GM18502 (cell line): ENCODE results near the gene PRKRIP1.

Experiments
- ATAC-seq: cut with Tn5 transposase; IDR thresholded peaks from one replicate; pipeline ENCODE4 v1.9.1; 2021; ENCODE audit warnings: mild to moderate bottlenecking; ENCODE audit not compliant: unreplicated experiment, poor library complexity

PRKRIP1 gene

DNA sequence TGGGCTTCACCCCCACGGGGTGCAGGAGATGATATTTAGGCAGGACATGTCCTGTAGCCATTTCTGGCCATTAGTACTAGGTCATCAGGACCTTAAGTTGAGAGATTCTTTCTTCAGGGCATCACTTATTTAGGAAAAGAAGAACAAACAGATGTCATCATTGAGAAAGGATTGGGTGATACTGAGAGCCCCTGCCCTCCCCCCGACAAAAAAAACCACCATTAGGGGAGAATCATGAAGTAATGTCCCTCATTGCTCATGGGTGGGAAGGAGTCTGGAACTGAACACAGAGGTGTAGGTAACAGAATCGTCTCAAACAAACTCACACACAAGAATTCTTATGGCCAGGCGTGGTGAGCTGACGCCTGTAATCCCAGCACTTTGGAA is 30.8 kb downstream of the PRKRIP1 start:
- ATAC-seq: no peak

DNA sequence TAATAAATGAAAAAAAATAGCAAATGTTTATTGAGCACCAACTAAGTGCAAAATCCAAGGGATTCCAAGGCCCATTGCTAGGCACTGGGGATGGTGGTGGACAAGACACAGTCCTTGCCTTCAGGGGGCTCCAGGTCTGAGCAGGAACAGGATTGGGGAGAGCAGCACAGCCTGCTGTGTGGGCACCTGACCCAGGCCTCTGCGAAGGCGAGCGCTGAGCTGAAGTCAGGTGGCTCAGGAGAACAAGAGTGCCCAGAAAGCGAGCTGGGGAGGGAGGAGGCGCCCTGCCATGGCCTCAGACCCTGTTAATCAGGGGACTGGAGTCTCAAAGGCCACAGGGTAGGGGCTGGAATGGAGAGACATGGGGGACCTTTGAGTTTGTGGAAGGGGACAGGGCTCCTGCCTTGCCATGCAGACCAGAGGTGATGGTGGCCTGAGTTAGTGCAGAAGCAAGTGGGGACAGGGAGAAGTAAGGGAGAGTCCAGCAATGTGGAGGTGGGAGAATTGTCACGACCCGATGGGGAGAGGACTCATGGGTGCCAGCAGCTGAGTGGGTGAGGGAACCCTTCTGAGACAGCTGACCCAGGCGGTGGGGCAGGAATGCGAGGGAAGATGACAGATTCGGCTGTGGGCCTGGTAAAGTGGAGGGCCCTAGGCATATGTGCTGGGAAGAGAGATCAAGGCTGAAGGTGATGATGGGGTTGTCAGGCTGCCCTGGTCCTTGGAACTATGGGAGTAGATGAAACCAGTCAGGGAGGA is 33.2 kb downstream of the PRKRIP1 start:
- no peak for ATAC-seq

DNA sequence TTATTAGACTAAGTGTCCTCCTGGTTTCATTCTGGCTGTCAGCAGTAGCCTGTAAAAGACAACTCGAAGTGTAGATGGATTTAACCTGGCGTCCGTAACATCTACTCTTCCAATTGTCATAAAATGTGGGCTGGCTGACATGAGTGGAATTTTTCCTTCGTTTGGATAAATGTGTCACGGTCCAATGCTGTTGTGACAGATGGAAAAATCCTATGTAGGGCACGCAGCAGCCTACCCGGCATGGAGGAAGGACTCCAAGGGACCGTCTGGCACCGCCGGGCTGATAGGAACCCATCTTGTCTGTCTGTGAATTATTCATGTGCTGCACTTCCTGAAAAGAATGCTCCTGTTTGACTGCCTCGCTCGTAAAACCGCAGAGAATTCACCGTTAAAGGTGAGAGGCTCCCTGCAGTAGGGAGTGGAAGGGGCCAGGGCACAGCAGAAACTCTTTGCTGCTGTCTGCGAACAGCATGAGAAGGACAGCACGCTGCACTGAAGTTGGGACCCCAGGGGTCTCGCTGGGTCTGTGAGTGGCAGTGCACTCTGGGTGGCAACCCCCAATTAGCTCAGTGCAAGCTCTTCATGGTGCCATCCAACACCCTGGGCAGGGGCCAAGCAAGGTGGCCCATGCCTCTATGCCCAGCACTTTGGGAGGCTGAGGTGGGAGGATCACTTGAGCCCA is 35.6 kb downstream of the PRKRIP1 start:
- peak; percentile 38 for ATAC-seq

DNA sequence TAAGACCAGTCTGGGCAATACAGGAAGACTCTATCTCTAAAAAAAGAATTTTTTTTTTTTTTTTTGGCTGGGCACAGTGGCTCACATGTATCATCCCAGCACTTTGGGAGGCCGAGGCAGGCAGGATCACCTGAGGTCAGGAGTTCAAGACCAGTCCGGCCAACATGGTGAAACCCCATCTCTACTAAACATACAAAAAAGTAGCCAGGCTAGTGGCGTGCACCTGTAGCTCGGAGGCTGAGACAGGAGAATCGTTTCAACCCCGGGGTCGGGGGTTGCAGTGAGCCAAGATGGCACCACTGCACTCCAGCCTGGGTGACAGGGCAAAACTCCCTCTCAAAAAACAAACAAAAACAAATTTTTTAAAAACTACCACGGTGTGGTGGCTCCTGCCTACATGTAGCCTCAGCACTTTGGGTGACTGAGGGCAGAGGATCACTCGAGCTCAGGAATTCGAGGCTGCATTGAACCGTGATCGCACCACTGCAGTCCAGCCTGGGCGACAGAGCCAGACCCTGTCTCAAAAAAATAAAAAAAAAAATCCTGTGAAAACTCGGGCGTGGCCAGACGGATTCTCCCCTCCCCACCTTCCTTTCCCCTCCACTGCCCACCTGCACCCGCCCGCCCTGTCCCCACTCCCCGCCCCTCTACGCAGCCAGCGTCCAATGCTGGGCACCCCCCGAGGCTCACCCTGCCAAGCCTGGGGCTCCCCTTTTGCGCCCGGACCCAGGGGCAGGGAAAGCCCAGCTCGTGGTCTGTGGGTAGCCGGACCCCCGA is 36.5 kb downstream of the PRKRIP1 start:
- peak; percentile 41 for ATAC-seq

DNA sequence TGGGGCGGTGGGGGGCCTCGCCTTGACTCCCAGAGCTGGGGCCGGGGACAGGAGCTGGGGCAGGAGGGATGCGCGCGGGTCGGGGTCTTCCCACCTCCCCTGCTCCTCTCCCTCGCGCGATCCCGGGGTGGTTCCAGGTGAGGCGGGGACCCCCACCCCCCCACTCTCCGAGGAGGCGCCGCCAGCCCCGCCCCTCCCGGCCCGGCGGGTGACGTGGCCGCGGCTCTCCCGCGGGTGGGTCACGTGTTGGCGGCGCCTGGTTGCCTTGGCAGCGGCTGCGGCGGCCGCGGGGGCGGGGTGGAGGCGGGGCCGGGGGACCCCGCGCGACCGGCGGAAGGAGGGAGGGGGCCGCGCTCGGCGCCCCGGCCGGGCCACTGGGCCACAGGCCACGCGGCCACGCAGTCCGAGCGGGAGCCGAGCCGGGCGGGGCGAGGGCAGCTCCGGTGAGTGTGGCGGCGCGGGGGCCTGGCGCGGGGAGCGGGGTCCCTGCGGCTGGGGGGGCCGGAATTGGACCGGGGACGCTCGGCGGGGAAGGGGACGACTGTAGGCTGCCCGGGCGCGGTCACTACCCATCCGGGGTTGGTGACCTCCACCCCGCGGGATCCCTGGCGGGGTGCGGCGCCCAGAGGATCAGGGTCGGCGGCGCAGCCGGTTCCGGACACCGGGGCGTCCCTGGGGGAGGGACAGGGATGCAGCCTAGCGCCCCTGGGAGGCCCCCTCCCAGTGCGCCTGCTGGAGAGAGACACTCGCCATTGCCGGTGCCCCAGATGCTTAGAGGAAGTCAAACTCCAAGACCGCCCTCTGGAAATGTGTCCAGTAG is 37.3 kb downstream of the PRKRIP1 start, which contains the start of gene ORAI2:
Gene ORAI2 (plus strand): TSS at position 357 of the 820 bp plus-strand sequence. CDS start 5,382 bp downstream, outside the sequence.
- peak; percentile 63 for ATAC-seq

DNA sequence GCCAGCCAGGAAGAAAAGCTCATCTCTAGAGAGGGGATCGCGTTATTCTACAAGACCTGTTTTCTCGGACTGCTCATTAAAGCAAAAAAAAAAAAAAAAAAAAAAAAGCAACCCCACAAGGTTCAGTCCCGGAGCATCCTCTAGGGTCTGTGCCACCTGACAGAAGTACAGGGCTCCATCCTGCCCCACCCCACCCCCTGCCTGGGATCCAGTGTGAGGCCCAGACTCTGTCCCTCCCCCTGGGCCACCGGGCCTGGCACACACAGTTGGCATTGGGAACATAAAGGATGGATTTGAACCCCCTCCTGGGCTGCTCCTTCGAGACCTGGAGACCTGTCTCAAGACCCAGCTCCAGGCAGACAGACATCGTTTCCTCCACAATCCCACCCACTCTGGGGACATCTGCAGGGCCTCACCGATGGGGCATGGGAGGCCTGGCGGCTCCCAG is 37.9 kb downstream of the PRKRIP1 start:
- no peak for ATAC-seq

DNA sequence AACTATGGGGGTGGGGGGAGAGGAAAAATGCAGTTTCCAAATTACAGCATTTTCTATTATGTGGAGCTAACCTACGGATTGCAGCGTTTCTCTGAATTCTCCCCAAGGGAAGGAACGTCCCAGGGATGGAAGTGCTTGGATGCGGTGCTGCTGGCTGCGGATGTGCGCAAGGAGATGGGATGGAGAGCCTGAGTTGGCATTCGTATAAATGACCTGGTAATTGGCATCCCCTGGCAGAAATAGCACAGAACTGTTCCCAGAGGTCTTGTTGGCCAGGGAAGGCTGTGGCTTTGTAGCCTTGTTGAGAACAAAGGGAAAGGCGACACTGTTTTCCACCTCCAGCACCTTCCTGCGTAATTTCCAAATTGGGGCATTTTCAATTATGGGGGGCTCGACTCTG is 40.0 kb downstream of the PRKRIP1 start:
- ATAC-seq: no peak

DNA sequence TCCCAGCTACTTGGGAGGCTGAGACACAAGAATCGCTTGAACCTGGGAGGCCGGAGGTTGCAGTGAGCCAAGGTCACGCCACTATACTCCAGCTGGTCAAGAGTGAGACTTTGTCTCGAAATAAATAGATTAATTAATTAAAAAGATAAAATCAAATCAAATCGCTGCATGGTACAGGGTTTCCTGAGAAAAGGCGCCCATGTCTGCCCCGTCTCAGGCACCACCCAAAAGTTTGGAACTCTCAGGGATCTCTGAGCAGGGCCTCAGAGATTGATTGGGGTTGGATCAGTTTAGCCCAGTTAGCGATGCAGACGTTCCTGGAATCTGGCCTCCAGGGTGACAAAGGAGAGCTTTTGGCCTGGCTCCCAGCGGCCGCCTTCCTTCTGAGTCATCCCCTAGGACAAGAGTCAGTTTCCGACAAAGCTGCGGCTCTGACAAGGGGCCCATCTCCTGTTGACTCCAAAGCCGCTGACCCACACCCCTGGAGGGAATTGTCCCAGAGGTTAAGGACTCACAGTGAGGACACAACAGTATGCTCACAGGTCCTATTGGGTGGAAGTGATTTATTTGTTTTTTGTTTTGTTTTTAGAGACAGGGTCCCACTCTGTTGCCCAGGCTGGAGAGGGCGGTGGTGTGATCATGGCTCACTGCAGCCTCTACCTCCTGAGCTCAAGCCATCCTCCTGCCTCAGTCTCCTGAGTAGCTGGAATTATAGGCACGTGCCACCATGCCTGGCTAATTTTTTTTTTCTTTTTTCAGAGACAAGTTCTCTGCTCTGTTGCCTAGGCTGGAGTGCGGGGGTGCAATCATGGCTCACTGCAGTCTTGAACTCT is 44.0 kb downstream of the PRKRIP1 start:
- ATAC-seq: no peak

DNA sequence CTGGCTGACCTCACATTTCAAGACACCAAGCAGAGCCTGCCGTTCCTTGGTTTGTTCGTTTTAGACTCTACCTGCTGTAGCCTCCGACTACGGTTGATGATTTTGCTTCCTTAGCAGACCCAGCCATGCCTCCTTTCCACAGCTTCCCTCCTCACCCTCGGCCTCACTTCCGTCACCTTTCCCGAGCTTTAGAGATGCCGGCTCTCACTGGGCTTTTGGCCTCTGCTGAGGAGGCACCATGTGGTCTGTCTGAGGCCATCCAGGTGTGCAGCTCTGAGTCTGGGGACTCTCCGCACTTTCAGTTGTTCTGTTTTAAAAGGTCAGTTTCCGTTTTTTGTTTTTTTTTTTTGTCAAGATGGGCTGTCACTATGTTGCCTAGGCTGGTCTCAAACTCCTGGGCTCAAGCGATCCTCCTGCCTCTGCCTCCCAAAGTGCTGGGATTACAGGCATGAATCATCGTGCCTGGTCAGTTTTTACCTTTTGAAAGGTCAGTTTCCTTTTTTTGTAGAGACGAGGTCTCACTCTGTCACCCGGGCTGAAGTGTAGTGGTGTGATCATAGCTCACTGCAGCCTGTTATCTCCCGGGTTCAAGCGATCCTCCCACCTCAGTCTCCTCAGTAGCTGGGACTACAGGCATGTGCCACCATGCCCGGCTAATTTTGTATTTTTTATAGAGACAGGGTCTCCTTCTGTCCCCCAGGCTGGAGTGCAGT is 49.0 kb downstream of the PRKRIP1 start:
- ATAC-seq: peak; percentile 51

DNA sequence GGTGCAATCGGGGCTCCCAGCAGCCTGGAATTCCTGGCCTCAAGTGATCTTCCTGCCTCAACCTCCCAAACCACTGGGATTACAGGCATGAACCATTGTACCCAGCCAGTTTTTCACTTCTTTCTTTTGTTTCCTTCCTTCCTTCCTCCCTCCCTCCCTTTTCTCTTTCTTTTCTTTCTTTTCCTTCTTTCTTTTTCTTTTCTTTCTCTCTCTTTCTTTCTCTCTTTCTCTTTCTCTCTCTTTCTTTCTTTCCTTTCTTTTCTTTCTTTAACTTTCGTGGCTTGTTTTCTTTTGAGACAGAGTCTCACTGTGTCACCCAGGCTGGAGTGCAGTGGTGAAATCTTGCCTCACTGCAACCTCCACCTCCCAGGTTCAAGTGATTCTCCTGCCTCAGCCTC is 49.5 kb downstream of the PRKRIP1 start:
- no peak for ATAC-seq

DNA sequence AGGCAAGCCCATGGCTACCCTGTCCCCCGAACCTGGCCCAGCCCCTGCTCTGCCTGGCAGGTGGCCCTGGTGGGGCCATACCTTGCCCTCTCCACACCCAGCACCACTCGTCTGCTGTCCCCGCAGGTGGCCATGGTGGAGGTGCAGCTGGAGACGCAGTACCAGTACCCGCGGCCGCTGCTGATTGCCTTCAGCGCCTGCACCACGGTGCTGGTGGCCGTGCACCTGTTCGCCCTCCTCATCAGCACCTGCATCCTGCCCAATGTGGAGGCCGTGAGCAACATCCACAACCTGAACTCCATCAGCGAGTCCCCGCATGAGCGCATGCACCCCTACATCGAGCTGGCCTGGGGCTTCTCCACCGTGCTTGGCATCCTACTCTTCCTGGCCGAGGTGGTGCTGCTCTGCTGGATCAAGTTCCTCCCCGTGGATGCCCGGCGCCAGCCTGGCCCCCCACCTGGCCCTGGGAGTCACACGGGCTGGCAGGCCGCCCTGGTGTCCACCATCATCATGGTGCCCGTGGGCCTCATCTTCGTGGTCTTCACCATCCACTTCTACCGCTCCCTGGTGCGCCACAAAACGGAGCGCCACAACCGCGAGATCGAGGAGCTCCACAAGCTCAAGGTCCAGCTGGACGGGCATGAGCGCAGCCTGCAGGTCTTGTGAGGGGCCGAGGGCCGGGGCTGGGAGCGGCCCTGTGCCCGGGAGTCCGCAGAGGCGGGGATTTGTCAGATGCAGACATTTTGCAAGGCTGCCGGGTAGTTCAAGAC is 50.4 kb downstream of the PRKRIP1 start:
- ATAC-seq: no peak

DNA sequence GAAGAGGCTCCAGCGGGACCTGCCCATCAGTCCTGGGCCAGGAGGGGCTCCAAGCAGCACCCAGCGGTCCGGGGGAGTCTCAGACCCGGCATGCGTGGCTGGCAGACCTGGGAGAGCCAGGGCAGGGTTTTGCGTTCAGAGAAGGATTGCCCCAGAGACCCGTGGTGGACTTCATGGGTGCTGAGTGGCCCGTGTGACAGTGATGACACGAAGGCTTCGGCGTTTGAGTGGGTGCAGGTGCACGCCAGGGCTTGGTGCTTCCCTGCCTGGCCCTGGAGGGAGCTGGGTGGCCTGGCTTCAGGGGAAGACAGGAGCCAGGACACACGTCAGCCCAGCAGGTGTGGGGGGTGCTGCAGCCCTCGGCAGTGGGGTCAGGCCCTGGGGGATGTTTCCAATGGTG is 51.1 kb downstream of the PRKRIP1 start:
- ATAC-seq: no peak

DNA sequence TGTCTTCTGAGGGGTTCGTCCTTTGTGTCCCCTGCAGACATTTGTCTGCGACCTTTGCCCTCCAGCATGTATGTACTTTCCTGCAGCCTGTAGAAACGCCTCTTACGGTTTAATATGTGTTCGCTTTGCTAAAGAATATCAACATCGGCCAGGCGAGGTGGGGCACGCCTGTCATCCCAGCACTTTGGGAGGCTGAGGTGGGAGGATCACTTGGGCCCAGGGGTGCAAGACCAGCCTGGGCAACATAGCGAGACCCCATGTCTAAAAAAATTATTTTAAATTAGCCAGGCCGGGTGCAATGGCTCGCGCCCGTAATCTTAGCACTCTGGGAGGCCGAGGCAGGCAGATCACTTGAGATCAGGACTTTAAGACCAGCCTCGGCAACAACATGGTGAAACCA is 53.0 kb downstream of the PRKRIP1 start:
- ATAC-seq: no peak

DNA sequence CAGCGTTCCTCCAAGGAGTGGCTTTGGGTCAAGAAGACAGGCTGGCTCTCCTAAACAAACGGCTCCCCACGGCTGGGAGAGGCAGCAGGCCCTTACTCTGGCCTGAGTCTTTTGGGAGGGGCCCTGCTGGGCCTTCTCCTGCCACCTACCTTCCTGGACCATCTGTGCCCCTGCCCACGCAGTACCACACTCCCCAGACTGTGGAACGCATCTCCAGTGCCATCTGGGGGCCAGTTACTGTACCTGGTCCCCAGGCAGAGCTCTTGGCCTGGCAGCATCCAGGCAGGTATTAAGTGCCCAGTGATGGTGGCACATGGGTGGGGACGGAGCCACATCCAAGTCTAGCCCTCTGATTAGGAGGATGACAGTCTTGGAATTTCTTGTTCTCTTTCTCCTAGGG is 54.1 kb downstream of the PRKRIP1 start:
- ATAC-seq: peak; percentile 49

DNA sequence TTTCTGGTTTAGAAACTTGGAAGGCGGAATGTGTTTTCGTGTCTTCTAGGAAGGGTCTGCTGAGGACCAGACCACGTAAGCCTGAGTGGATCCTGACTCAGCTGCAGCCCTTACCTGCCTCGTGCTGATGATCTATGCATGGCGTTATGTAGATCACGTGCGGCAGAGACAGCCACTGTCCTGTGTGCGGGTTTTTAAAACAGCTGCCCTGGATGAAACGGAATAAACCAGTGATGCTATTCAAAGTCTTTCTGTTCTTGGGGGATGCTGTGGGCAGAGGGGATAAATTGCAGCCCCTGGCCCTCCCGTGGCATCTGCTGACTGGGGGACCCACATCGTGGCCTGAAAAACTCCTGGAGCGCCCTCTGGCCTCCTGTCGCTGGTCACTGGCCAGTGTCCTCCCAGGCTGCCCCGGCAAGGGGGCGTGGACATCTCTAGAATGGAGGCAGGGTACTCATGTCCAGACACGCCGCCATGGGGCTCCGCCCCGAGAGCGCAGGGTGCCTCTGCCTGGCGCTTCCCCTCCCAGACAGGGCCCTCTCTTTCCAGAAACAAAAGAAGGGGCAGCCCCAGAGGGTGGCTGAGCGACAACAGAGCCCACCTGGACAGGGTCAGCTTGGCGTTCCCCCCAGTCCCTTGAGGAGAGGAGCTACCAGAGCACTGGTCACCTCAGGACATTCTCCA is 55.4 kb downstream of the PRKRIP1 start:
- ATAC-seq: no peak

DNA sequence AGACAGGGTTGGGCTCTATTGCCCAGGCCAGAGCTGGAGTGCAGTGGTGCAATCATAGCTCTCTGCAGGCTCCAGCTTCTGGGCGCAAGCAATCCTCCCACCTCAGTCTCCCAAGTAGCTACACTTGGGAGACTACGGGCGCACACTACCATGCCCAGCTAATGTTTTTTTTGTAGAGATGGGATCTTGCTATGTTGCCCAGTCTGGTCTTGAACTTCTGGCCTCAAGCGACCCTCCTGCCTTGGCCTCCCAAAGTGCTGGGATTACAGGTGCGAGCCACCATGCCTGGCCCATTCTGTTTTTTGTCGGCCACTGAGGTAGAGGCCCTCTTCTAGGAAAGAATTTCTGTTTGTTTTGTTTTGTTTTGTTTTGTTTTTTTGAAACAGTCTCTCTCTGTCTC is 56.3 kb downstream of the PRKRIP1 start:
- ATAC-seq: no peak

DNA sequence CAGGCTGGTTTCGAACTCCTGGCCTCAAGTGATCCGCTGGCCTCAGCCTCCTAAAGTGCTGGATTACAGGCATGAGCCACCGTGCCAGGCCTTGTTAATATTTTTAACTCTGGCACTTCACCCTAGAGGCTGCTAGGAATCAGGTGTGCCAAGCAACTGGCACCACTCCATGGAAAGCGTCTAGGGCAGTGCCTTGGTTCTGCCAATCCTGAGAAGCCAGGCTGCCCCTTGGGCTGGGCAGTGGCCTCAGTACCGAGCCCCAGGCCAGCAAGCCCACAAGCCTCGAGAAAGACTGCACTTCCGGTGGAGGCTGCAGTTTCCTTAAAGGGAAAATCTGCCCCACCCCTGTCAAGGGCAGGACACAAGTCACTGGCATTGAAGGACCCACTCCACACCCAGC is 57.2 kb downstream of the PRKRIP1 start:
- no peak for ATAC-seq
